Thymus (tissue), 11 donors: Measurements from ENCODE around the gene ILK. TPM values are rescaled to one million over a fixed set of nuclear protein-coding genes. Genes with fewer than 3 reads are reported as not detected.
A peak's percentile ranks its signal among the peaks of the same experiment; 100 is the strongest.

Experiments used
- DNase-seq, 9 donors: peaks; one replicate each; pipeline ENCODE4 v3.0.0-alpha.2; 2013; ENCODE audit warnings: low spot score in 9 of 9, low read depth in 6 of 9, missing footprints in 1 of 9
- H3K27ac ChIP-seq, 2 donors: one replicate each; pipeline ENCODE4 v1.5.1; 2013; ENCODE audit warnings: control low read depth in 1 of 2, low read depth in 1 of 2, low read length in 1 of 2, mild to moderate bottlenecking in 1 of 2, moderate library complexity in 1 of 2
- H3K27me3 ChIP-seq, 2 donors: one replicate each; pipeline ENCODE4 v1.5.1; 2013; ENCODE audit warnings: low read length in 1 of 2; ENCODE audit not compliant: control insufficient read depth in 2 of 2, insufficient read depth in 1 of 2
- H3K36me3 ChIP-seq, 2 donors: one replicate each; pipeline ENCODE4 v1.5.1; 2013; ENCODE audit warnings: low read length in 1 of 2, mild to moderate bottlenecking in 1 of 2, moderate library complexity in 1 of 2; ENCODE audit not compliant: control insufficient read depth in 2 of 2, insufficient read depth in 2 of 2
- H3K4me1 ChIP-seq, 2 donors: one replicate each; pipeline ENCODE4 v1.5.1; 2013; ENCODE audit warnings: low read length in 2 of 2; ENCODE audit not compliant: control insufficient read depth in 2 of 2, insufficient read depth in 2 of 2
- H3K4me3 ChIP-seq, 2 donors: one replicate each; pipeline ENCODE4 v1.5.1; 2013; ENCODE audit warnings: low read length in 2 of 2, control low read depth in 1 of 2, mild to moderate bottlenecking in 1 of 2
- H3K9me3 ChIP-seq, 2 donors: one replicate each; pipeline ENCODE4 v1.5.1; 2013; ENCODE audit warnings: low read length in 1 of 2, mild to moderate bottlenecking in 1 of 2; ENCODE audit not compliant: control insufficient read depth in 2 of 2, insufficient read depth in 1 of 2
- WGBS: extraction: QIAGEN DNeasy Blood & Tissue Kit; methylation state at CpG from one replicate; pipeline ENCODE4 v1.1.7; 2013; 5-methylcytosine and 5-hydroxymethylcytosine counted together
- polyA plus RNA-seq: library from polyadenylated mRNA; stranded (reverse); fragments of 200-250 nt; gene quantifications from one replicate; pipeline ENCODE4 v1.2.3, GENCODE V29; 2013
- total RNA-seq: library from RNA; stranded (reverse); fragments of 120-200 nt; gene quantifications from one replicate; pipeline ENCODE4 v1.2.4, GENCODE V29; 2013
- donor health status: healthy.

ILK gene
- total and polyA plus RNA-seq, 2 donors = 68.6 to 74.6 TPM

DNA sequence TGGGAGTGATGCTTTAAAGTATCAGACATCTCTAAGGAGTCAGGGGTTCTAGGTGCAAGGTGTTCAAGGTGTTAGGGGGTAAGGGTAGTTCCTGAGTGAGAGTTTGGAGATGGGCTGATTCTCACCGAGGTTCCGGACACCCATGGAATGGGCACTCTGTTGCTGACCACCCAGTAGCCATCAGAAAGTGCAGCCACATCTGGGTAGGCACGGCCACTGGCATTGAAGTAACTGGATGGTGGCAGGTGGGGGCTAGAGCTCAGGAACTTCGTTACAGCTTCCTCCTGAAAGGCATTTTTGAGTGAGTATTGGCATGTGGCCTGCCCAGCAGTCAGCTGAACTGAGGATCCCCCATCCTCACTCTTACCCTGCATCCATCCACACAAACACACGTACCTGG lies 11.5 kb downstream of the ILK start:
- H3K36me3 ChIP-seq = peaks cover 22 to 24% of the 10 kb centered on the region in 2 donors
- no peak overlapping the region for H3K27ac ChIP-seq
- H3K27me3 ChIP-seq = no peaks in the 10 kb centered on the region
- H3K9me3 ChIP-seq = no peaks in the 10 kb centered on the region
- peaks cover 22 to 34% of the 10 kb centered on the region in 2 donors for H3K4me1 ChIP-seq
- DNase-seq = no peak
- no peak overlapping the region for H3K4me3 ChIP-seq
- WGBS = 98% methylated on average over 5 of the region's 5 CpGs

DNA sequence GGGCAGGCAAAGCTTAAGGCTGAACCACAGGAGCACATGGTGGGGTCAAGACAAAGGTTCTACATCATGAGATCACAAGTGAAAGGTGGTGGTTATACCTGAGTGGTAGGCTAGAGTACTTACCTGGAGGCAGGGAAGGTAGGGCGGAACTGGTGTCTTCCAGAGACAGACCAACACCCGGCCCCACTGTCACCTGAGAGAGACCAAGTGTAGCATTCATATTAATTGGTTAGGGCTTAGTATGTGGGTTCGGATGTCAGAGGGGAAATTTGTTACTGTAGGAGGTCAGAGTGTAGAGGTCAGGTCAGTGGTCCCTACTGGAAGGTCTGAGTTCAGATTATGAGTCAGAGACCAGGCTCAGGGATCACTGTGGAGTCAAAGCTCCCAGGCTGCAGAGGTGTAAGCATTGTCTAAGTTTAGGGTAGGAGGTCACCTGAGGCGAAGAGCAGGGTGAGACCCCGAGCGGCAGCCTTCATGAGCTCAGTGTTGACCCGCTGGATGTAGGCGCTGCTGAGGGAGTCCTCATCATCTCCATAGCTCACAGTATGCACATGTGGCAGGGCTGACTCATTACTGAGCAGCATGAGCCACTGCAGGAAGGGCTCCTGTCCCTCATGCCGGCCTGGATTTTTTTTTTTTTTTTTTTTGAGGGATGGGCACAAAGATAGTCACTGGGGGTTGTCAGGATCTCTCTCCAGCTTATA lies 12.5 kb downstream of the ILK start:
- Histone ChIP-seq H3K4me1 (peaks cover 17 to 28% of the 10 kb centered on the region in 2 donors), H3K9me3 (no peaks in the 10 kb centered on the region), H3K4me3 (no peak overlapping the region), H3K27ac (no peak overlapping the region), H3K36me3 (peaks cover 12 to 15% of the 10 kb centered on the region in 2 donors), H3K27me3 (no peaks in the 10 kb centered on the region)
- no peak for DNase-seq
- WGBS = 98% methylated on average over 9 of the region's 9 CpGs

DNA sequence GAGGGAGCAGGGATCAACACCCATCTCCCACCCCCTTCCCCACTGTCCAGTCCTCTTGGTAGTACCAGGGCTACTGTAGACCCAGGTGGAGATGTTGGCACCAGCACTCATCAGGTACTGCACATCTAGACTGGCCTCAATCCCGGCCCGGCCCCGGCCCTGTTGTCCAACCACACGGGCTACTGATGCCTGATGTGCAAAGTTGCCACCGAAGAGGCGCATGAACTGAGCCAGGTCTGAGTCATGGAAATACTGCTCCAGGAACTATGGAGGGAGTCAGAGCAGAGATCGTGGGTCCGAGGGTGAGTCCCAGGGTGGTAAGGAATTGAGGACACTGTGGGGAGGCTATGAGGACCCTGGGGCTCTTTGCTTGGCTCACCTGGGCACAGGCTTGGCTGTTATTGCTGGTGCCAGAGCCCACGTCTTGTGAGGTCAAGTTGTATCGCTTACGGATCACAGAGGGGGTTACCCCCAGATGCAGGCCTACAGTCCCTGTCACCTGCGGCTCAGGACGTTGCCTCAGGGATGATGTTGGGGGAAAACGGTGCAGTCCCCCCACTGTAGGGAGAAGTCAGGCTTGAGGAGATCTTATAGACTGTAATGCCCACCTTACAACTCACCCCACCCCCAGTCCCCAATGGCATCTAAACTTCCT lies 13.1 kb downstream of the ILK start:
- H3K9me3 ChIP-seq = no peaks in the 10 kb centered on the region
- H3K36me3 ChIP-seq = peaks cover 12 to 15% of the 10 kb centered on the region in 2 donors
- no peak overlapping the region for H3K4me3 ChIP-seq
- no peak for DNase-seq
- no peaks in the 10 kb centered on the region for H3K27me3 ChIP-seq
- no peak overlapping the region for H3K27ac ChIP-seq
- WGBS = 94% methylated on average over 14 of the region's 14 CpGs
- peaks cover 11 to 23% of the 10 kb centered on the region in 2 donors for H3K4me1 ChIP-seq

DNA sequence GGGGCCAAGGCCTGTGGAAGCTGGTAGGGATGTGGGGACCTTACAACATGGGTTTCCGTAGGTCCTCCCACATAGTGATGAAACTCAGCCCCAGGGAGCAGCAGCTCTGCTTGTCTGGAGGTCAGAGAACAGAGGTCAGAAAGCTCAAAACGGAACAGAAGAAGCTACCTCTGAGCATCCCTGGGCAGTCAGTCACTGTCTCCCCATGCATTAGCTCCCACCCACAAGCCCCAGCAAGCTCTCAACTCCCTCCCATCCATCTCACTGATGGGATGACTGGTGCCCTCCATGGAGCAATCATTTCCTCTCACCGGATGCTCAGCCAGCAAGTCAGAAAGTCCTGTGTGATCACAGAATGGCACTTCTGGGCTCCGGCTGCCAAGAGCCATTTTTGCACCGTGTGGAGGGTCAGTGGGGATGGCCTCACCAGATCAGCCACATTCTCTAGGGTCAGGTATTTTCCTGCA lies 13.8 kb downstream of the ILK start:
- no peaks in the 10 kb centered on the region for H3K27me3 ChIP-seq
- WGBS = 93% methylated on average over 5 of the region's 5 CpGs
- peaks cover 12 to 15% of the 10 kb centered on the region in 2 donors for H3K36me3 ChIP-seq
- DNase-seq = no peak
- no peak overlapping the region for H3K4me3 ChIP-seq
- H3K4me1 ChIP-seq = peaks cover 11 to 23% of the 10 kb centered on the region in 2 donors
- peaks cover 0 to 3% of the 10 kb centered on the region in 2 donors for H3K9me3 ChIP-seq
- H3K27ac ChIP-seq = no peak overlapping the region

DNA sequence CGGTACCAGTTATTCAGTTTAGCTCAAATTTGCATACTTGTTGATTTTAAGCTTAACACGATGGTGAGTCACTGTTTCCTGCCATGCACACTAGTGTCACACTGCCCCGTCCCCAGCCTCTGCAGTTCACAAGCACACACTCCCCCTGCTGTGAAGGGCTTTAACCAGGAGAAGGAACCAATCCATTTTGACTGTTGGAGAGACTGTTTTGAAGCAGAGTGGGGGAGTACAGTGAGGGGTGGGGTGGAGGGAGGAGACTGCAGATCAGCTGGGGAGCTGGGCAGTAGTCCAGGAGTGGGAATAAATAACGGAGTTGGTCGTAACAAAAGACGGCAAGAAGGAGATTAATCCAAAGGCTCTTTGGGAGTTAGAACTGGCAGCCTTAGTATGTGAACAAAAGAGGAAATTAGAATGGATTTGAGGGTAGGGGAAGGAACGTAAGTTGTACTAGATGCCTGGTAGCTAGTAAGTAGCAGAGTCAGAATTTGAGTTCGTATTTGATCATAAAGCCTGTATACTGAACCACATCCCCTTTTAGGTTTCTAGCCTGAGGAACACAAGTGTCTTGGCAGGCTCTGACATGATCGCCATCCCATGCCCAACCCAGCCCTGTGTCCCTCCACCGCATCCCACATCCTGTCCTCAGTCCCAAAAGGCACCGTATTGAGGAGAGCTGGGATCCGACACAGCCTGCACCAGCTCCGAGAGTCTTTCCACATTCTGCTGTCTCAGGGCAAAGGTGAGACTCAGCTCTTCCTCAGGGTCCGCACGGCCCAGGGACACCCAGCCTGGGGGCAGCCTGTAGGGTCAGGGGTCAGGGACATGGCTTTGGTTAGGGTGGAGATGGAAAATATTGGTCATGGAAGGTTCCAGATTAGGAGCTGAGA lies 14.8 kb downstream of the ILK start:
- Histone ChIP-seq H3K27me3 (no peaks in the 10 kb centered on the region), H3K9me3 (peaks cover 0 to 6% of the 10 kb centered on the region in 2 donors), H3K27ac (peak overlapping the region; percentile 61 to 86), H3K4me3 (peak overlapping the region; percentile 71 to 84), H3K36me3 (peaks cover 12 to 15% of the 10 kb centered on the region in 2 donors), H3K4me1 (peaks cover 7 to 17% of the 10 kb centered on the region in 2 donors)
- WGBS = 9% methylated on average over 15 of the region's 15 CpGs
- DNase-seq = peak in 2 of 9 donors; percentile 12 to 40

DNA sequence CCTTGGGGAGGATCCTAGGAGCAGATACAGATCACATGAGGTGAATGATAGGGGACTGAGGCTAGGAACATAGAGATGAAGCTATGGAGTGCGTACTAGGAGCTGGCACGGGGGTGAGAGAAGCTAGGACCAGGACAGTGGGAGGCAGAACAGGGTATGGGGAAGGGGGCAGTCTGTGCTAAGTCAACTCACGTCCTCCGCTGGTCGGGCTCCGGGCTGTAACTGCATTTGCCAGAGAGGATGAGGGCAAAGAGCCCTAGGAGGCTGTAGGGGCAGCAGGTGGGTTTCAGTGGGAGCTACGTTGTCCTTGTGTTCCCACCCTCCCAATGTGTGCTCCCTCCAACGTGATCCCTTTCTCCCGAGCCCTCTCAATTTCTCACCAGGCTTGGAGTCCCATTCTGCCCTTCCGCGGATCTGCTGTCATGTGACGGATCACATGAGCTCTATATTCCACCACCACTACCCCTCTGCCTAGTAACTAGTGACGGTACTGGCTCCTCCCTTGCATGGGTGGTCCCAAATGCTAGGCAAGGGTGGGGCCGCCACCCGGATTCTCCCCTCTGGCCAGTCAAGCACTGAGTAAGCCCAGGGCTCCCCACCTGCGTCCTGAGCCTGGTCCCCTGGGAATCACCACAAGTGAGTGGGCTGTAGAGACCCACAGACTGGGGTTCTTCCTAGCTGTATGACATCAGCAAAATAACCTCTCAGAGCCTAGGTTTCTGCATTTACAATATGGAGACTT lies 15.6 kb downstream of the ILK start, which contains the start of gene TPP1:
Gene TPP1 (minus strand): TSS at position 419 of the 742 bp plus-strand sequence. CDS start 22 bp downstream, at position 397.
- under 1% methylated on average over 16 of the region's 16 CpGs for WGBS
- Histone ChIP-seq H3K27me3 (no peaks in the 10 kb centered on the region), H3K4me3 (peak within 1 kb of the TSS; percentile 71 to 84), H3K9me3 (peaks cover 0 to 6% of the 10 kb centered on the region in 2 donors), H3K4me1 (peaks cover 7 to 17% of the 10 kb centered on the region in 2 donors), H3K36me3 (peaks cover 15 to 20% of the 10 kb centered on the region in 2 donors), H3K27ac (peak within 1 kb of the TSS; percentile 61 to 86)
- DNase-seq = peak; percentile 80 to 97 (median 92)

DNA sequence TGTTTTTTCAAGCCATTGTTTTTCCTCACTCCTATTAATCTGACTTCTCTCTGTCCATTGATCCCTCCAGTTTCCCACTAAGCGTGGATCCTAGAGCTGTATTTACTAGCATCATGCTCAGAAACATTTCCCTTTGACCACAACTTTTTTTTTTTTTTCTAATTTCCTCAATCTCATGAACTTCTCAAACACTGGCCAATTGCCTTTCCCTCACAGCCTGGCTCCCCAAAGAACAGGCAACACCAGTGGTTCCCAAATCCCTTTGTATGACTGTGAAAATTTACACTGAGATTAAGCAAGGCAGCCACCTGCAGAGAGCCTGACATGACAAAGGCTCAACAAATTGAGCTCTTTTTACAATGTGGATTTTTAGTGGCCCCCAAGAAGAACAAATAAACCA lies 17.1 kb downstream of the ILK start:
- peaks cover 7 to 17% of the 10 kb centered on the region in 2 donors for H3K4me1 ChIP-seq
- H3K27me3 ChIP-seq = no peaks in the 10 kb centered on the region
- H3K36me3 ChIP-seq = peaks cover 12 to 21% of the 10 kb centered on the region in 2 donors
- peaks cover 0 to 6% of the 10 kb centered on the region in 2 donors for H3K9me3 ChIP-seq
- WGBS = 94% methylated on average over 1 of the region's 1 CpG
- no peak overlapping the region for H3K4me3 ChIP-seq
- no peak overlapping the region for H3K27ac ChIP-seq
- DNase-seq = no peak

DNA sequence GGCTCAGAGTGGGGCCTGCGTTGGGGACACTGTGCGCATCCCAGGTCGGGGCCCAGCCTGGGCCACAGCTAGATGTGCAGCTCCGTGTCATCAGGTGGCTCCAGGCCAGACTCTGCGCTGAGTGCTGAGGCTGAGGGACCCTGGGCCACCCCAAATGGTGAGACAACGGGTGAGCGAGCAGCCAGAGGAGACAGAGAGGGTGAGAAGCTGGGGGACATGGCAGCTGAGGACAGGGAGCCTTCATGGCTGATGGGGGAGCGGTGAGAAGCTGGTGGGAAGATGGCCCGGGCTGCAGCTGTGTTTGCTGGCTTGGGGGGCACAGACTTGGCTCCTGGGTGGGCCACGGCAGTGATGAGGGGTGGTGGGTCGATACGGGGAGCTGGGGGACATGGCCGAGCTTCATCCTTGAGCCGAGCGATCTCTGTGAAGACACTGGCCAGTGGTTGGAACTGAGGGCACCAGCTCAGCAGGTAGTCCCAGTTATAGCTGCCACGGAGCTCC lies 18.2 kb downstream of the ILK start:
- Histone ChIP-seq H3K4me3 (no peak overlapping the region), H3K36me3 (peaks cover 10 to 15% of the 10 kb centered on the region in 2 donors), H3K4me1 (peaks cover 7 to 17% of the 10 kb centered on the region in 2 donors), H3K9me3 (peaks cover 0 to 6% of the 10 kb centered on the region in 2 donors), H3K27me3 (no peaks in the 10 kb centered on the region), H3K27ac (no peak overlapping the region)
- DNase-seq = no peak
- WGBS = 96% methylated on average over 16 of the region's 16 CpGs
